ENCODE results near the gene RYR2.

Gene RYR2

GRCh38 chr1:237769916-237770315, 727.9 kb downstream of the RYR2 start:
- Histone ChIP-seq H3K9ac (ENCODE audit: low read length) (no peak overlapping the region), H3K36me3 (ENCODE audit: control insufficient read depth, insufficient read depth, low read length) (no peaks in the 10 kb centered on the region), H3K4me3 (ENCODE audit: low read depth, low read length) (no peak overlapping the region), H3K27ac (ENCODE audit: low read depth, low read length) (no peak overlapping the region), H3K9me3 (ENCODE audit: control insufficient read depth, insufficient read depth, low read depth, low read length) (no peaks in the 10 kb centered on the region), H3K27me3 (ENCODE audit: control insufficient read depth, insufficient read depth, low read length) (no peaks in the 10 kb centered on the region), H3K4me1 (ENCODE audit: control insufficient read depth, insufficient read depth, low read length) (no peaks in the 10 kb centered on the region)

GRCh38 chr1:237772009-237772408, 730.0 kb downstream of the RYR2 start:
- H3K9me3 ChIP-seq (ENCODE audit: control insufficient read depth, insufficient read depth, low read depth, low read length), result no peaks in the 10 kb centered on the region
- H3K4me1 ChIP-seq (ENCODE audit: control insufficient read depth, insufficient read depth, low read length), result no peaks in the 10 kb centered on the region
- no peak overlapping the region for H3K27ac ChIP-seq (ENCODE audit: low read depth, low read length)
- H3K4me3 ChIP-seq (ENCODE audit: low read depth, low read length), result no peak overlapping the region
- no peaks in the 10 kb centered on the region for H3K27me3 ChIP-seq (ENCODE audit: control insufficient read depth, insufficient read depth, low read length)
- H3K9ac ChIP-seq (ENCODE audit: low read length), result no peak overlapping the region
- H3K36me3 ChIP-seq (ENCODE audit: control insufficient read depth, insufficient read depth, low read length), result no peaks in the 10 kb centered on the region

GRCh38 chr1:237774246-237774645, 732.3 kb downstream of the RYR2 start:
- H3K4me1 ChIP-seq (ENCODE audit: control insufficient read depth, insufficient read depth, low read length), result no peaks in the 10 kb centered on the region
- H3K9ac ChIP-seq (ENCODE audit: low read length), result no peak overlapping the region
- H3K27ac ChIP-seq (ENCODE audit: low read depth, low read length), result no peak overlapping the region
- H3K27me3 ChIP-seq (ENCODE audit: control insufficient read depth, insufficient read depth, low read length), result no peaks in the 10 kb centered on the region
- no peak overlapping the region for H3K4me3 ChIP-seq (ENCODE audit: low read depth, low read length)
- no peaks in the 10 kb centered on the region for H3K36me3 ChIP-seq (ENCODE audit: control insufficient read depth, insufficient read depth, low read length)
- no peaks in the 10 kb centered on the region for H3K9me3 ChIP-seq (ENCODE audit: control insufficient read depth, insufficient read depth, low read depth, low read length)

- H3K4me3 ChIP-seq (ENCODE audit: low read depth, low read length), result no peak overlapping the region
- no peaks in the 10 kb centered on the region for H3K9me3 ChIP-seq (ENCODE audit: control insufficient read depth, insufficient read depth, low read depth, low read length)
- no peaks in the 10 kb centered on the region for H3K36me3 ChIP-seq (ENCODE audit: control insufficient read depth, insufficient read depth, low read length)
- H3K4me1 ChIP-seq (ENCODE audit: control insufficient read depth, insufficient read depth, low read length), result no peaks in the 10 kb centered on the region
- no peaks in the 10 kb centered on the region for H3K27me3 ChIP-seq (ENCODE audit: control insufficient read depth, insufficient read depth, low read length)
- H3K9ac ChIP-seq (ENCODE audit: low read length), result no peak overlapping the region
- H3K27ac ChIP-seq (ENCODE audit: low read depth, low read length), result no peak overlapping the region
These were observed 737.4 kb downstream of the RYR2 start for GRCh38 chr1:237779356-237779755.

GRCh38 chr1:237786066-237786719, 744.2 kb downstream of the RYR2 start:
- no peak overlapping the region for H3K27ac ChIP-seq (ENCODE audit: low read depth, low read length)
- H3K4me1 ChIP-seq (ENCODE audit: control insufficient read depth, insufficient read depth, low read length), result no peaks in the 10 kb centered on the region
- H3K9ac ChIP-seq (ENCODE audit: low read length), result no peak overlapping the region
- no peaks in the 10 kb centered on the region for H3K36me3 ChIP-seq (ENCODE audit: control insufficient read depth, insufficient read depth, low read length)
- H3K9me3 ChIP-seq (ENCODE audit: control insufficient read depth, insufficient read depth, low read depth, low read length), result no peaks in the 10 kb centered on the region
- H3K4me3 ChIP-seq (ENCODE audit: low read depth, low read length), result no peak overlapping the region
- H3K27me3 ChIP-seq (ENCODE audit: control insufficient read depth, insufficient read depth, low read length), result no peaks in the 10 kb centered on the region

GRCh38 chr1:237788069-237788468, 746.1 kb downstream of the RYR2 start:
- no peaks in the 10 kb centered on the region for H3K36me3 ChIP-seq (ENCODE audit: control insufficient read depth, insufficient read depth, low read length)
- H3K9me3 ChIP-seq (ENCODE audit: control insufficient read depth, insufficient read depth, low read depth, low read length), result no peaks in the 10 kb centered on the region
- H3K9ac ChIP-seq (ENCODE audit: low read length), result no peak overlapping the region
- no peaks in the 10 kb centered on the region for H3K27me3 ChIP-seq (ENCODE audit: control insufficient read depth, insufficient read depth, low read length)
- no peaks in the 10 kb centered on the region for H3K4me1 ChIP-seq (ENCODE audit: control insufficient read depth, insufficient read depth, low read length)
- H3K4me3 ChIP-seq (ENCODE audit: low read depth, low read length), result no peak overlapping the region
- H3K27ac ChIP-seq (ENCODE audit: low read depth, low read length), result no peak overlapping the region

- Histone ChIP-seq H3K27ac (ENCODE audit: low read depth, low read length) (no peak overlapping the region), H3K9ac (ENCODE audit: low read length) (no peak overlapping the region), H3K4me1 (ENCODE audit: control insufficient read depth, insufficient read depth, low read length) (no peaks in the 10 kb centered on the region), H3K36me3 (ENCODE audit: control insufficient read depth, insufficient read depth, low read length) (no peaks in the 10 kb centered on the region), H3K9me3 (ENCODE audit: control insufficient read depth, insufficient read depth, low read depth, low read length) (no peaks in the 10 kb centered on the region), H3K27me3 (ENCODE audit: control insufficient read depth, insufficient read depth, low read length) (no peaks in the 10 kb centered on the region), H3K4me3 (ENCODE audit: low read depth, low read length) (no peak overlapping the region)
These were observed 747.6 kb downstream of the RYR2 start for GRCh38 chr1:237789619-237790018.

- H3K4me3 ChIP-seq (ENCODE audit: low read depth, low read length), result no peak overlapping the region
- no peak overlapping the region for H3K27ac ChIP-seq (ENCODE audit: low read depth, low read length)
- no peaks in the 10 kb centered on the region for H3K36me3 ChIP-seq (ENCODE audit: control insufficient read depth, insufficient read depth, low read length)
- H3K9ac ChIP-seq (ENCODE audit: low read length), result no peak overlapping the region
- H3K27me3 ChIP-seq (ENCODE audit: control insufficient read depth, insufficient read depth, low read length), result no peaks in the 10 kb centered on the region
- H3K4me1 ChIP-seq (ENCODE audit: control insufficient read depth, insufficient read depth, low read length), result no peaks in the 10 kb centered on the region
- no peaks in the 10 kb centered on the region for H3K9me3 ChIP-seq (ENCODE audit: control insufficient read depth, insufficient read depth, low read depth, low read length)
These were observed 749.6 kb downstream of the RYR2 start for GRCh38 chr1:237791592-237791991.

GRCh38 chr1:237792149-237792548, 750.2 kb downstream of the RYR2 start:
- no peak overlapping the region for H3K9ac ChIP-seq (ENCODE audit: low read length)
- no peaks in the 10 kb centered on the region for H3K36me3 ChIP-seq (ENCODE audit: control insufficient read depth, insufficient read depth, low read length)
- no peaks in the 10 kb centered on the region for H3K4me1 ChIP-seq (ENCODE audit: control insufficient read depth, insufficient read depth, low read length)
- no peaks in the 10 kb centered on the region for H3K9me3 ChIP-seq (ENCODE audit: control insufficient read depth, insufficient read depth, low read depth, low read length)
- no peak overlapping the region for H3K4me3 ChIP-seq (ENCODE audit: low read depth, low read length)
- H3K27ac ChIP-seq (ENCODE audit: low read depth, low read length), result no peak overlapping the region
- no peaks in the 10 kb centered on the region for H3K27me3 ChIP-seq (ENCODE audit: control insufficient read depth, insufficient read depth, low read length)

GRCh38 chr1:237792726-237793125, 750.7 kb downstream of the RYR2 start:
- Histone ChIP-seq H3K4me1 (ENCODE audit: control insufficient read depth, insufficient read depth, low read length) (no peaks in the 10 kb centered on the region), H3K36me3 (ENCODE audit: control insufficient read depth, insufficient read depth, low read length) (no peaks in the 10 kb centered on the region), H3K4me3 (ENCODE audit: low read depth, low read length) (no peak overlapping the region), H3K27ac (ENCODE audit: low read depth, low read length) (no peak overlapping the region), H3K27me3 (ENCODE audit: control insufficient read depth, insufficient read depth, low read length) (no peaks in the 10 kb centered on the region), H3K9me3 (ENCODE audit: control insufficient read depth, insufficient read depth, low read depth, low read length) (no peaks in the 10 kb centered on the region), H3K9ac (ENCODE audit: low read length) (no peak overlapping the region)

- no peak overlapping the region for H3K9ac ChIP-seq (ENCODE audit: low read length)
- H3K27ac ChIP-seq (ENCODE audit: low read depth, low read length), result no peak overlapping the region
- no peaks in the 10 kb centered on the region for H3K36me3 ChIP-seq (ENCODE audit: control insufficient read depth, insufficient read depth, low read length)
- H3K4me1 ChIP-seq (ENCODE audit: control insufficient read depth, insufficient read depth, low read length), result no peaks in the 10 kb centered on the region
- no peaks in the 10 kb centered on the region for H3K27me3 ChIP-seq (ENCODE audit: control insufficient read depth, insufficient read depth, low read length)
- no peak overlapping the region for H3K4me3 ChIP-seq (ENCODE audit: low read depth, low read length)
- no peaks in the 10 kb centered on the region for H3K9me3 ChIP-seq (ENCODE audit: control insufficient read depth, insufficient read depth, low read depth, low read length)
These were observed 752.1 kb downstream of the RYR2 start for GRCh38 chr1:237794071-237794470.

- Histone ChIP-seq H3K27ac (ENCODE audit: low read depth, low read length) (no peak overlapping the region), H3K9ac (ENCODE audit: low read length) (no peak overlapping the region), H3K27me3 (ENCODE audit: control insufficient read depth, insufficient read depth, low read length) (no peaks in the 10 kb centered on the region), H3K9me3 (ENCODE audit: control insufficient read depth, insufficient read depth, low read depth, low read length) (no peaks in the 10 kb centered on the region), H3K4me1 (ENCODE audit: control insufficient read depth, insufficient read depth, low read length) (0 out of 2 replicates have a peak, but pooled peaks cover 2% of the 10 kb centered on the region), H3K36me3 (ENCODE audit: control insufficient read depth, insufficient read depth, low read length) (no peaks in the 10 kb centered on the region), H3K4me3 (ENCODE audit: low read depth, low read length) (no peak overlapping the region)
These were observed 753.6 kb downstream of the RYR2 start for GRCh38 chr1:237795558-237795957.
